SKM-1 (cell line): ENCODE measurements around the gene ARHGEF12.

Experiments used
- DNase-seq: peaks from one replicate; lab custom pipeline; 2025; ENCODE audit not compliant: unreplicated experiment; lab: John Stamatoyannopoulos, UW

Gene ARHGEF12

DNA sequence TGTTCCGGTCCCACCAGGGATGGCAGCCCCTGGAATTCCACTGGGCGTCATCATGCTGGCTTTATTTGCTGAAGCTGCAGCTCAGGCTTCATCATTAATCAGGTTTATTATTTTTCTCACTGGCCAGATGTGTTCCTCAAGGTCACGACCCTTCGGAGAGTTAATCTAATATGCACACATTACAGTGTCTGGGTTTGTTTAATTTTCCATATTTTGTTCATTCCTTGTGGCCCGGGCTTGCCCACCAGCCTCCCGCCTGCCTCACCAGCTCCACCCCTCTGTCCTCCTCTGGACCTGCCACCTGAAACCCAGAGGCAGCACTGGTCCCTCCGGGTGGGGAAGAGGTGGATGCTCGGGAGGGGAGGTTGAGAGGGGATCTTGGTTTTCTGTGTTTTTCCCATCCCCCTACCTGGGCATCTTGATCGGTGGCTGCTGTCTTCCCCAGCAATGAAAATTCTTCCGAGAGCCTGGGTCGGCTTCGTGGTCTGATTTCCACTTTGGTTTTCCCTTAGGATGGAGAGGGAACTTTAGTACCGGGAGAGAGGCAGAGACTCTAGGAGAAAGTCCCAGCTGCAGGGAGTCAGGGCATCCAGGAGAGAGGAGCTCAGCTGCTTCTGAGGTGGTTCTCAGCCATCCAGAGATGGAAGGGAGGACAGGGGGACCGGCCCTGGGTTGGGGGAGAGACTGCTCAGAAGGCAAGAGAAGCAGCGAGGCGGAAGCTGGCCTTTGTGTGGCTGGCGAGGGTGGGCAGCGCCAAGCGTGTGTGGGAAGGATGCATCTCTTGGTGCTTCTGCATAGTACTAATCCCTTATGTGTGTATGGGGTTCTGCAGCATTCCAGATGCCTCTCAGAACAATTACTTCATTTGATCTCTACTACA, 177.5 kb downstream of the ARHGEF12 start:
- DNase-seq: no peak

DNA sequence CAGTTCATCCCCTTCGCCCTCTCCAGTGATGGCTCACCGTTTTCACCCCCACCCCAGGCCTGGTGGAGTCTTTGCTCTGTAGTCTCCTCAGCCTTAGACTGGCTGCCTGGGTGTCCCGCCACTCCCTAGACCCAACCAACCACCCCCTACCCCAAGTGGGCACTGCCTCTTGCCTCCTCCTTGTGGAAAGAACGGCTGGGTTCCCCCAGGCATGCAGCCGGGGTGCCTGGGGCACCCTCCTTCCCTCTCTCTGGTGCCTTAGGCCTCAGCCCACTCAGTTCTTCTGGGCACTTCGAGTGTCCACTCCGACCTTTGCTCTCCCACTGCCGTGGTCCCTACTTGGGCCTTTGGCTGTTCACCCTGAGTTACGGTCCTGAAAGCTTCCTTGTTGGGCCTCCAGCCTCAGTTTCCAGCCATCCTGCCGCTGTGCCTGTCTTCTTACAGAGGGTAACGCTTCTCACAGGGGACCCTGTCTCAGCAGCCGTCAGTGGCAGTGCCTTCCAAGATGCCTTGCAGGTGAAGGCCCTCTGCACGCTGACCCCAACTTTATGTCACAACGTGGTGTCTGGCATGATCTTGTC, 178.4 kb downstream of the ARHGEF12 start:
- DNase-seq: no peak

DNA sequence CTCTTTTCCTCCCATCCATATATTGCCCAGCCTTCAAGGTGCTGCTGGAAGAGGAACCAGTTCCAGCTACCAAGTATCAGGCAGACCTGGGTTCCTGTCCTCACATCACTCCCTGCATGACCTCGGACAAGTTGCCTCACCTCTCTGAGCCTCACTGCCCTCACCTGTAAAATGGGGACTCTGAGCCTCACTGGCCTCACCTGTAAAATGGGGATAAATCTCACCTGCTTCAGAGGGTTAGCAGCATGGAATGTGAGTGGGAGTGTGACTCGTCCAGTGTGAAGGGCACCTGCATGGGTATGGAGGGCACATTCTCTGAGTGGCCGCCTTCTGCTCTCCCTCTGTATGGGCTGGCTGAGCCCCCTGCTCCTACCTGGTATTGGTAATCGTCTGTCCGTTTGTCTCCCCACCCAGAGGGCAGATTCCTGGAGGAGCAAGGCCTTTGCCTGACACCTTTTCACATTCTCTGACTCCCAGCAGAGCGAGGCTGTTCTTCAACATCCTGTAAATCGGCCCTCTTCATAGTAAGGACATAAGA, 179.0 kb downstream of the ARHGEF12 start:
- DNase-seq: no peak

DNA sequence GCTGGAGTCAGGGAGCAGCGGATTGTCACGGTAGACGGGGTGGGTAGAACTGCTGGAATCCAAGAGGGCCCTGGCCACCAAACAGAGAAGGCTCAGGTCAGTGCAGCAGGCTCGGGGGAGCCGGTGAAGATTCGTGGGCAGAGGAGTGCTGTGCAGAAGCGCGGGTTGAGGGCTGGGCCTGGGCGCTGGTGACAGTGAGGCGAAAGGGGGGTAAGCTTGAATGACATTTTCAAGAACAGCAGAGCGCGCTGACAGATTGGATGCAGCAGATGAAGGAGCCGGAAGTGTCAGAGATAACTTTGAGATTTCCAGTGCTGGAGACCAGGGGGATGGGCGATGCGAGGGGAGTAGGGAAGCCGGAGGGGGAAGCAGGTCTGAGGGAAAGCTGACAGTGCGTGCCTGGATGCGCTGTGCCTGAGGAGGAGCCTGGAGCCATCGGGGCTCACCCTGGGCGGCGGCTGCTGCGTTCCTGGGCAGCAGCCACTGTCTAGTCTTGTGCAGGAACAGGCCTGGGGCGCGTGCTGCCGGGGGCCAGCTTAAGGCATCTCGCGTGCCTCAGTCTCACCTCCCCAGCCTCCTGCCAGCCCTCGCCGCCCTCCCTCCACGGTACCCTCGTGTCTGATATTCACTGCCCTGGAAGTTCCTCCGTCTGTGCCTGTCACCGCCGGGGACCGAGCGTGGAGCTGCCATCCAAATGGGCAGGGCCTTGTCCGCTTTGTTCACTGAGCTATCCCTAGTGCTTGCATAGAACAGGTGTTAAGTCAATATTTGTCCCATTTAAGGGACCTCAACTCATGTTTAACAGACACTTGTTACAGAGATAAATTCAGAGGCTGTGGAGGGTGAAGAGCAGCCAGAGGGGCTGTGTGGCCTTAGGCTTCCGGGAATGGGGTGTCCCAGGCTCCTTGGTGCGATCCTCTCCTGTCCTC, 180.5 kb downstream of the ARHGEF12 start:
- no peak for DNase-seq

DNA sequence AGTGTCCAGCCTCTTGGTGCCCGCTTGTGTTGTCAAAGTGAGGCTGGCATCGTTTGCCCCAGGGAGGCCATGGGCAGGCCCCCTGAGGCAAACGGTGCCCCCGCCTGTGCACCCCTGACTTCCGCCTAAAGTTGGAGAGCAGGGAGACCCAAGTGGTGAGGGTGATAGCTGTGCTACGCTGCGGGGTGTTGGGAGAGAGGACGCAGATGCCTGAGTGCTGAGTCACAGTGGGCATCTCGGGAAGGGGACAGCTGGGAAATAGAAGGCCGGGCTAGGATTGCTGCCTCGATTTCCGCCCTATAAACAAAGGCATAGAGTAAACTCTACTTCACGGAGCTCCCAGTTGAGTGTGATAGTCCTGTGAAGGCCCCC, 181.2 kb downstream of the ARHGEF12 start:
- no peak for DNase-seq

DNA sequence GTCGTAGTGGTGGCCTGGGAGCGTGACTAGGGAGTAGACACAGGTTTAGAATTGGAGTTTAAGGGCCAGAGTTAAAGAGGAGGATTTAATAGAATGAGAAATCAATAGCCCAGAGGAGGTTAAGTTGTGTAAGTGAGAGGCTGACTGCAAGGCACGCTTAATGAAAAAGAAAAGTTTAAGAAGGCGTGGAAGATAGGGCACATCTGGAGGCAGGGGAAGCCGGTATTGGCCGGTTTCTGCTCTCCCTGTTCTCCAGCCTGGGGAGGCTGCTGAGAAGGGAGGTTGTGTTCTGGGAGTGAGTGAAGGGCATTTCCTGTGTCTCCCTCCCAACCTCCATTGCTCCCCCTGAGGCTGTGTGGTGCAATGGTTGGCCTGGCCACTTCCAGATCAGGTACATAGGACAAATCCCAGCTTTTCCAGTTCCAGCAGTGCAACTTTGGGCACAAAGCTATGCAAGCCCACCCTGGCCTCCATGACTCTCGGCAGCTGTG, 181.6 kb downstream of the ARHGEF12 start:
- no peak for DNase-seq

DNA sequence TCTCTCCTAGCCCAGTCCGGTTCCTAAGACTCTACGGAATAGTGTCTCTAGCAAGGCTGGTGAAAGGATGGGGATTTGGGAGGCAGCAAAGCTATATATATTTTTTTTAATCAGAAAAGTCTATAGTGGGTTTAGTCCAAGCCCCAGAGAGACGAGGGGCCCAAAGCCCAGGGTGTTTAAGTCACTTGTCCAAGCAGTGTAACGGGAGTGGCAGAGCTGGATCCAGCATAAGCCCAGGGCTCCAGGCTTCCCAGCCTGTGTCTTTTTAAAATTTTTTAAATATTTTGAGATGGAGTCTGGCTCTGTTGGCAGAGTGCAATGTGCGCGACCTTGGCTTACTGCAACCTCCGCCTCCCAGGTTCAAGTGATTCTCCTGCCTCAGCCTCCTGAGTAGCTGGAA, 182.1 kb downstream of the ARHGEF12 start:
- DNase-seq: no peak

DNA sequence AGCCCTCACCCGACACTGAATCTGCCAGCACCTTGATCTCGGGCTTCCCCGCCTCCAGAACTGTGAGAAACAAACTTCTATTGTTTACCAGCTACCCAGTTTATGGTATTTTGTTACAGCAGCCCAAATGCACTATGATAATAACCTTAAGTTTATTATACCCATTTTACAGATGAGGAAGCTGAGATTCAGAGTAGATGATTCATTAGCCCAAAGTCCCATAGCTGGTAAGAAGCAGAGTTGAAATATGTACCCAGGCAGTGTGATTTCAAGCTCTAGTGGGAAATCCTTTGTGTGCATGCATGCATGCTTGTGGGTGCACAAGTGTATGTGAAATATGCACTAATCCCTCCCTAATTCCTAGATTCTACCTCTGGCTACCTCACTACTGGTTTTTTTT, 183.3 kb downstream of the ARHGEF12 start:
- no peak for DNase-seq

DNA sequence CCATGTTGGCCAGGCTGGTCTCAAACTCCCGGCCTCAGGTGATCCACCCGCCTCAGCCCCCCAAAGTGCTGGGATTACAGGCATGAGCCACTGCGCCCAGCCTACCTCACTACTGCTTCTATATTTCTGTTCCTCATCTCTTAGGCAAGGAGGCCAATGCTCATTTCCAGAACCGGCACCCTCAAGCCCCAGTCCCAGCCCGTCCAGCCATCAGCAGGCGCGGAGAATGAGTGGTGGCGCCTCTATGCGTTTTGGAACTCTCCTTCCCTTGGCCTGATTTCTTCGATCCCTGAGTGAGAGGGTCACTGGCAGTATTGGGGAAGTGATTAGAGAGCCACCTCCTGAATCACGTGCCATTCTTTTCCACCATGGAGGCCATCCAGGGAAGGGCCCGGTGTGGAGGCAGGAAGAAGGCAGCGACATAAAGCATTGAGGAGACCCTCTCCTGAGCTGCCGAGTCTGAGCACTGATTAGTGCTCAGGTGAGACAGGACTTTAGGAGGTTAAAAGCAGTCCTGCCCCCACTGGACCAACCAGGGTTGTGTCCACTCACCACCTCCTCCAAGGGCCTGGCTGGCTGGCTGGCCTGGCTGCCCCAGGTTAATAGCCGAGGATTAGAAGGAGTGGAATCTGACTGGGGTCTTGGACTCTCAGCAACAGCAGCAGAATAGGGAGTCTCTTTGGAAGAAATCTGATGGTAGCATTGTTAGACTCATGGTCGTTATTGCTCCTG, 184.0 kb downstream of the ARHGEF12 start:
- no peak for DNase-seq

DNA sequence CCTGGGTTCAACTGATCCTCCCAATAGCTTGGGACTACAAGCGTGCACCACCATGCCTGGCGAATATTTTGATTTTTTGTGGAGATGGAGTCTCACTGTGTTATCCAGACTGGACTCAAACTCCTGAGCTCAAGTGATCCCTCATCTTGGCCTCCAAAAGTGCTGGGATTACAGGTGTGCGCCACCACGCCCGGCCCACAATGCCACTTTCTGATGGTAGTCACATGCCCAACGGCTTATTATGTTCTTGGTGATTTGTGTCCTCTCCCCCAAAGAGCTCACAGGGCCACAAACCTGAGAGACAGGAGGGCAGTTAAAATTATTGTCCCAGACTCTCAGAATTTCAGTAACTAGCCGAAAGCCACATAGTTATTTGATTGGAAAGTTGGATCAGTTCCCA, 185.0 kb downstream of the ARHGEF12 start:
- DNase-seq: no peak

DNA sequence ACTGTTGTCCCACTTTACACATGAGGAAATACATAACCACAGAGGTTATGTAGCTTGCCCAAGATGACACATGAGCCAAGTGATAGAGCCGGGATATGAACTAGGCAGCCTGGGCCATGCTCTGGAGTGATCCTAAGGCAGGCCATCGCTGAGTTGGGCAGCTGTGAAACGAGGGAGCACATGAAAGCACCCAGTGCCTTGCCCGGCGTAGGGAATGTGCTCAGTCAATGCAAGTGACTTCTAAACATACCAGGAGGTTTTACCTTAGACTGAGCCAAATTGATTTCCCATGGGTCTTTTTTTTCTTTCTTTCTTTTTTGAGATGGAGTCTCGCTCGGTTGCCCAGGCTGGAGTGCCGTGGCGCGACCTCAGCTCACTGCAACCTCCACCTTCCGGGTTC, 185.8 kb downstream of the ARHGEF12 start:
- DNase-seq: no peak

DNA sequence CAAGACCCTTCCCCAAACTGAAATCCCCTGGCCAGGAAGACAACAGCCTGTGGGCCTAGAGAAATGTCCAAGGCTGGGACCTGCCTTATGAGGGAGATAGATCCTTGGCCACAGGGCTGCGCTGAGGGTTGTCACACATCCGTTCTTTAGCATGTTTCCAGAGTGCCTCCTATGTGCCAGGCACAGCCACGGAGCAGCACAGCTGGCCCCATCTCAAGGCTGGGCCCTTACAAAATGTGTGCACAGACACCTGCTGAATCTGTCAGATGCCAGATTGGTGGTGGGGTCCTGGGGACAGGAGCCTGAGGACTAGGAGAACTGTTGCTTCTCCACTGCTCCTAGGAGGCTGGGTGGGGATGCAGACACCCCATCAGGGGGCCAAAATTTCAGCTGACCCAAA, 186.5 kb downstream of the ARHGEF12 start:
- no peak for DNase-seq

DNA sequence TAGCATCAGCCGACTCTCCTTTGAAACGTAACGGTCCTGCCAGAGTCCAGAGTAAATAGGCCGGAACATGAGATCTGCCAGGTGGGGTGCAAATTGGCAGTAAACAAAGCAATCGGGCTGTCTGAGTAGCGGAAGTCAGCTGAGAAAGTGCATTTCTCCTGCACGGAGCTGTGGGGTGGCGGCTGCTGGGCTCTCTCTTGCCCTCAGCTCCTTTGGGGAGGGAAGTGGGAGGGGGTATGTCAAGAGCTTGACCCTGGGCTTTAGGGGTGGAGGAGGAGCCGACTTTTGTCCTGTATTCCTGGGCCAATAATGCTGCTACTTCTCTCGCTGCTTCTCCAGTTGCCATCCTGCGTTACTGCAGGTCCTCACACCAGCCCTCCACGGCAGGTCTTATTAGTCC, 187.0 kb downstream of the ARHGEF12 start:
- DNase-seq: no peak

DNA sequence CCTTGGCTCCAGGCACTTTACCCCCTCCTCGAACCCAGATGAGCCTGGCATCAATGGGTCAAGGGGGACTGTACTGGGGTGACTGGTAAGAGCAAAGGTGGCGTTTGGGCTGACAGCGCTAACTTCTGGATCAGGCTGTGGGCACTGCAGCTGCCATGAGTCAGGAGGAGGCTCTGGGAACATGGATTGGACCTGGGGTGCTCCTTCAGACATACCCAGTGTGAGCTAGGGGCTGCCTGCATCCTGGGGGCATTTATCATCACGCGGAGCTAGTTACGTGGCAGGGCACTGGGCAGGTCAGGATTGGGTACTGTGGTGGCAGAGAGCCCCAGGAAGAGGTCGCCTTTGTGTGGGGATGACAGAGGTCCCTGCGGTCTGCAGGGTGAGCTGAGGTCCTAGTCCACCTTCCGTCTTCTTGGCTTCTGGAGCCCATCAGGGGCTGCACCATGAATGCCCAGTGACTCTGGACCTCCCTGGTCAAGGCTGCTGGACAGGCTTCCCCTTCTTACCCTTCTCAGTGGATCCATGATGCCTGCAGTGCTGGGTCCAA, 188.4 kb downstream of the ARHGEF12 start:
- DNase-seq: no peak

DNA sequence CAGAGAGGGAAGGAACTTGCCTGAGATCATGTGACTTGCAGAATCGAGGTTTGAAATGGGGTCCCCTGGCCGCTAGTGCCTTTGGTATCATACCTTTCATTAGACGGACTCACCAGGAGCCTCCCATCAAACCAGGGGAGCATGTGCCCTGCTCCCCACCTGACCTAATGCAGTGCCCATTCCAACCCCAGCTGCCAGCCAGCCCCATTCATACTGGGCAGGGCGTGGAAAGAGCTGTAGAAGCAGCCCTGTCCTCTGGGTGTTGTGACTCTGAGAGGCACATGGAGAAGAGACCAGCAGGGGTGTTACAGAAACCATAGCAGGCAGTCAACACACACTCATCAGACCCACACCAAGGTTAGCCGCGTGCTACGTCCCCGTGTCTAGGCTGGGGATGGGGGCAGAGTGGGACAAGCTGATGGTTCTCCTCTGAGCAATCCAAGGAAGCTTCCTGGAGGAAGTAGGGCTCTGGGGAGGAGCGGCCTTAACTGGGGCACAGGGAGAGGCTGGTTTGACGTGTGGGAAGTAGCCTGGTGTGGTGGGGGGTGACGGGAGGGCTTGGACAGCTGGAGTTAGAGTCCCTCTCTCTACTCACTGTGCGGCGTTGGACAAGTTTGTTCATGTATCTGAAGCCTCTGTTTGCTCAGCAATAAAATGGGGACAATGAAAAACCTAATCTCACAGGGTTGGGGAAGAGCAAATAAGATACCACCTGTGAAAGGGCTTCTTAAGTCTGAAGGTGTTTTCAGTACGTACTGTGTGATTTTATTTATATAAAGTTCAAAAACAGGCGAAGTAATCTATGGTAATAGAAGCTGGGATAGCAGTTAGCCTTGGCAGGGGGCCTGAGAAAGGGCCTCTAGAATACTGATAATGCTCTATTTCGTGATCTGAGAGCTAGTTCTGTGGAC, 189.3 kb downstream of the ARHGEF12 start:
- DNase-seq: no peak

DNA sequence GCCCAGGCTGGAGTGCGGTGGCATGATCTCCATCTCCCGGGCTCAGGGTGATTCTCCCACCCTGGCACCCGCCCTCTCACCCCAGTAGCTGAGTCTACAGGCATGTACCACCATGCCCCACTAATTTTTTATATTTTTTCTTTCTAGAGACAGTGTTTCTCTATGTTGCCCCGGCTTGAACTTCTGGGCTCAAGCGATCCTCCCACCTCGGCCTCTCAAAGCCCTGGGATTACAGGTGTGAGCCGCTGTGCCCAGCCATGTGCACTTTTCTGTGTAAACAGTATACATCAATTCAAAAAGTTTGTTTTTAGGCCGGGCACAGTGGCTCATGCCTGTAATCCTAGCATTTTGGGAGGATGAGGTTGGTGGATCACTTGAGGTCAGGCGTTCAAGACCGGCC, 190.0 kb downstream of the ARHGEF12 start:
- DNase-seq: no peak

DNA sequence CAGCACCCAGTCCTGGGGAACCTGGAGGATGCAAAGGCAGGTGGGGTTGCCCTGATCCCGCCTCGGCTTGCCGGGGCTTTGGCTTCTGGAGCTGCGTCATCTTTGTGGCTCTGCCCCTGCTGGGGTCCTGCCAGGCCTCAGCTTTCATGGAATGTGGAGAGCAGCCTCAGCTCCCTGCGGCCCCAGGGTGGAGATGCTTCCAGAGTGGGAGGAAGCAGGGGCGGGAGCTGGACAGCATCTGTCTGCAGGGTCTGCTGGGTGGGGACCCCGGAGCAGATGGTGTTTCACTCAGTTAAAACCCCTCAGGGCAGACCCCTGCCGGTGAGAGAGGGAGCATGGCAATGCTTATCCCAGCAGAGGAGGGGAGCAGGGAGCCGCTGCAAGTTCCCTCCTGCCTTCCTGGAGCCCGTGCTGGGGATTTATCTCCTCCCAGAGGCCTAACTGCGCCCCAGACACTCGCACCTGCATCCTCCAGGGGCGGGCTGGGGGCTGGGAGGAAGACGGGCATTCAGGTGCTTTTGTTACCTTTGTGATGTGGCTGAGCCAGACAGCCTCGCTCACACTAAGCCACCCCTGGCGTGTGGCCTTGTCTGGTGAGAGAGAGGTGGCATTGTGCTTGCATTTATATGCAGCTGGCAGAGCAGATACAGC, 191.0 kb downstream of the ARHGEF12 start:
- DNase-seq: no peak

DNA sequence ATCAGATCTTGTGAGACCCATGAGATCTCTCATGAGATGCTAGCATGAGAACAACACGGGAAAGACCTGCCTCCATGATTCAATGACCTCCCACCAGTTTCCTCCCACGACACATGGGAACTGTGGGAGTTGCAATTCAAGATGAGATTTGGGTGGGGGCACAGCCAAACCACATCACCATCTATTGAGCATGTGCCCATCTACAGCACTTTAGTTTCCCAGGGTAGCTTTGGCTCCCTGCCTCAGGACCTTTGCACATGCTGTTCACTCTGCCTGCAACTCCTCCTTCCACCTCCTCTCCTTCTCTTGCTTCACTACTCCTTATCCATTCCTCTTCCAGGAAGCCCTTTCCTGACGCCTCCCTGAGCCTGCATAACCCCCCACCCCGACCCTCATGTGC, 192.5 kb downstream of the ARHGEF12 start:
- DNase-seq: no peak

DNA sequence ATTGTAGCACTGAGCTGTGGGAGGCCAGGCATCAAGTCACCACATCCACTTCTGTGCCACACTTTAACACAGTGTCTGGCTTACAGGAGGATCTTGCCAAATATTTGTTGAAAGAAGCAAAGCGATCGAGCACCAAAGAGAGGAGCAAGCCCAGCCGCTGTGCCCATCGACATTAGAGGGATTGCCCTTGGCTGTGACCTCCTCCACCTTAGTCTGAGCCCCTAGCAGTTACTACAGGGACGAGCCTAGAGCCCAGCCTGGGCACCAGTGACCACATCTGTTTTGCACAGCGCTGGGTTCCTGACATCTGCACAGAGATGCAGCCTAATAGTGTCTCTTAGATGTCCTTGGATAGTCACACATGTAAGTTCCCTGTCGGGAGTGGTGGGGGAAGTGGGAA, 193.0 kb downstream of the ARHGEF12 start:
- DNase-seq: no peak
